CD8-positive, alpha-beta memory T cell (primary cell): ENCODE measurements around the gene GPR17. TPM values are rescaled to one million over a fixed set of nuclear protein-coding genes. Genes with fewer than 3 reads are reported as not detected.

Source experiments
- polyA plus RNA-seq: library from polyadenylated mRNA; unstranded; fragments of 300-500 nt; fragmentation: Illumina TruSeq; gene quantifications from one replicate; pipeline ENCODE4 v1.2.3, GENCODE V29; 2021
- total RNA-seq, 2 experiments: library from RNA; stranded (reverse); gene quantifications; one replicate each; pipeline ENCODE4 v1.2.3, GENCODE V29; 2021

The GPR17 gene
- total and polyA plus RNA-seq, 3 experiments from 2014 or later: not detected

Other genes starting within 250 kb of the GPR17 start
- under 1 TPM in 1 of 2 experiments, not detected in 1; 0.13 TPM for gene PROC, start 227.7 kb upstream of the GPR17 start, total RNA-seq
- gene PROC, start 227.7 kb upstream of the GPR17 start, polyA plus RNA-seq: not detected
- 10 to 100 TPM; 49.9 to 53.7 TPM for gene IWS1, start 119.7 kb upstream of the GPR17 start, total RNA-seq
- gene IWS1, start 119.7 kb upstream of the GPR17 start, polyA plus RNA-seq: 33.1 TPM
- not detected for gene MYO7B, start 110.5 kb upstream of the GPR17 start, total RNA-seq
- not detected for gene MYO7B, start 110.5 kb upstream of the GPR17 start, polyA plus RNA-seq
- gene LIMS2, start 29.4 kb downstream of the GPR17 start, total RNA-seq: 1 to 10 TPM; 5.9 to 6.1 TPM
- gene LIMS2, start 29.4 kb downstream of the GPR17 start, polyA plus RNA-seq: 3.1 TPM
- 1 to 10 TPM; 4.6 to 5.5 TPM for gene SFT2D3, start 55.3 kb downstream of the GPR17 start, total RNA-seq
- gene SFT2D3, start 55.3 kb downstream of the GPR17 start, polyA plus RNA-seq: 0.31 TPM
- 10 to 100 TPM; 84.8 to 88.1 TPM for gene WDR33, start 165.0 kb downstream of the GPR17 start, total RNA-seq
- gene WDR33, start 165.0 kb downstream of the GPR17 start, polyA plus RNA-seq: 51.6 TPM
- 10 to 100 TPM; 92.3 to 96.4 TPM for gene POLR2D, start 212.0 kb downstream of the GPR17 start, total RNA-seq
- 38.7 TPM for gene POLR2D, start 212.0 kb downstream of the GPR17 start, polyA plus RNA-seq
- gene AMMECR1L, start 239.8 kb downstream of the GPR17 start, total RNA-seq: 10 to 100 TPM; 23.4 to 24.0 TPM
- 8.7 TPM for gene AMMECR1L, start 239.8 kb downstream of the GPR17 start, polyA plus RNA-seq